ENCODE results near the gene TMEM59L.
"Not testable (repeated sequence)": the region's sequence is repeated elsewhere in the genome, so short reads cannot be mapped to it uniquely, and the experiment has no call there.

Gene TMEM59L

DNA sequence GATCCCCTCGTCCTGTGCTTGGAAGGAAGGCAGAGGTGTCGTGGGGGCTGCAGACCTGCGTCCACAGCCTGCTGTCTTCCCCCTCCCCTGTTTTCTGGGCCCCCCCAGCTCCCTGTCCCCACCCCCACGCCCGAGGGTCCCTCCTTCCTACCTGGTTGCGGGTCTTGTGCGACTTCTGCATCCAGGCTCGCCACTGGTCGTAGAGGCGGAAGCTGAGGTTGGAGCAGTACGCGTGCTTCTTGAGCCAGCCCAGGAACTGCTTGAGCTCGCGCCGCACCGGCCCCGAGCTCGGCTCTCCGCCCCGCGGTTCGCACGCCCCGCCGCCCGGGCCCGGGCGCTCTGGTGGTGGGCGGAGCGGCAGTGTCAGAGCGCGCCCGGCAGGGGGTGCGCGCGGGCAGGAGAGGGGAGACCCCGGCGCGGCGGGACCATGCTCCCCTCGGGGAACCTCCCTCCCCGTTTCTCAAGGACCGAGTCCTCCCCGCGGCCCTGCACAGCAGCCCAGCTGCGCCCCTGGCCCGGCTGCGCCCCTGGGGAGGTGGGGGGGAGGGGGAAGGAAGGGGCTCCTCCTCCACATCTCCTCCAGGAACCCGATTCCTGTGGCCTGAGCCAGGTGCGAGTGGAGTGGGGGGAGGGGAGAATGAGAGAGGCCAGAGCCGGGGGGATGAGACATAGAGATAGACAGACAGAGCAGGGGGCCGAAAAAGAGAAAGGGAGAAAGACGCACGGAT, 18.4 kb upstream of the TMEM59L start:
- DNase-seq = peak; percentile 65

GRCh38 chr19:18594824-18595373, 17.8 kb upstream of the TMEM59L start:
- no peak for DNase-seq

DNA sequence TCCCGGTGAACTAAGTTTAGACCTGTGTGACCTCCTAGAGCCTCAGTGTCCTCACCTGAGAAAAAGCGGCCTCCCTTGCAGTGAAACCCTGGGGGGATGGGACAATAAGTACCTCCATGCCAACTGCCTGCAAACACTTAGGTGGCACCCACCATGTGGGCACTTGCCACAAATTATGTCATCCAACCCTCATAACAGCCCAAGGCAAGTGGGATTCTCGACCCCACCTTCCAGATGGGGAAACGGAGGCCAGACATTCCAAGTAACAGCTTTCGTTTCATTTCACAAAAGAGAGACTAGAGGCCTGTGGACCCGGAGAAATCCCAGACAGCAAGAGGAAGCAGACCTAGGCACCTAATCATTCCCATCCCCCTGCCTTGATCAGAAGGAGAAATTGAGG, 17.2 kb upstream of the TMEM59L start:
- DNase-seq = no peak

DNA sequence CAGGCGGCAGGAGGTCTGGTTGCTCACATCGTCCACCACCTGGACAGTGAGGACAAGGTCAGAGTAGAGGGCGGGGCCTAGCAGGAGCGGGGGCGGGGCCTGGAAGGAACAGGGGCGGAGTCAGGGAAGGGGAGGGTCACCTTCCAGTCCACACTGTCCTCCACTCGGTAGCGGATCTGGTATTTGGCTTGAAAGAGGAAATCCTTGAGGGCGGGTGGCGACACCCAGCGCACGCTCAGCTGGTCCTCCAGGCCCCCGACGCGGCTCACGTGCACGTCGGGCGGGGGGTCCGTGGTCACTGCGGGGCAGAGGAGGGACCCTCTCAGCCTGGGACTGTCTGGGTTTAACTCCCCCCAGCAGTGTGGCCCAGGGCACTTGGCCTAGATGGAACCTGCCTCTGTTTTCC, 15.9 kb upstream of the TMEM59L start:
- DNase-seq = no peak

DNA sequence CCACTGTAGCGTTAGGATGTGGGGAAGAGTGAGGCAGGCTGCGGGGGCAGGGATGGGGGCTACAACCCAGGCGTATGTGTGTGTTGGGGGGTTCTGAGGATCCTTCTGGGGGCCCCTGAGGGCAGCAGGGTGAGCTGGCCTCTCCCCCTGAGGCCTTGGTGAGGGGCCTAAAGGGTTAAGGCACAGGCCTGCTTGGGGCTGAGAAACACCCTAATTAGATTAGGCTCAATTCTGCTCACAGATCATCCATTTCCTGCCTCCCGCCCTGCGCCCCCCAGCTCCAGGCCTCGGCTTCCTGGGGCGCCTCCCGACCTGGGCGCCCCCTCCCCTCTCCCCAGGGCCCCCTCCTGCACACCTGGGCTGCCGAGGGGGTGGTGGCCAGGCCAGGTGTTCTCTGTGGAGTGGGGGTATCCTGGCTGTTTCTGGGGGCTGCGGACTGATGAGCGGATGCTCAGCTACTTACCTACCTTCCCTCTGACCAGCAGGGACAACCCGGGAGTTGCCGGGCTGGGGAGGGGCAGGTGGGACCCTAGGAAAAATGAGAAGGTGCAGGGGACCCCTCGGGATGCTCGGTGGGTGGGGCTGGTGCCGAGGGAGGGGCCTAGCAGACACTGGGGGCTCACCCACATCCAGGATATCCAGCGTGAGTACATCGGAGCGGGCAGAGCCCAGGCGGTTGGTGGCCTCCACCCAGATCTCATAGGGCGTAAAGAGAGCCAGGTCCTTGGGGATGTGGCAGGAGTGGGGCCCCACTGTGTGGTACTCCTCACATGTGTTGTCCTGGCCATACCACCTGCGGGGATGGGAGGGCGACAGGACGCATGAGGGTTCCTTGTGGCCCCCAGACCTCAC, 14.6 kb upstream of the TMEM59L start:
- DNase-seq = no peak

- DNase-seq = no peak
Measured at GRCh38 chr19:18599485-18599884, 13.2 kb upstream of the TMEM59L start.

DNA sequence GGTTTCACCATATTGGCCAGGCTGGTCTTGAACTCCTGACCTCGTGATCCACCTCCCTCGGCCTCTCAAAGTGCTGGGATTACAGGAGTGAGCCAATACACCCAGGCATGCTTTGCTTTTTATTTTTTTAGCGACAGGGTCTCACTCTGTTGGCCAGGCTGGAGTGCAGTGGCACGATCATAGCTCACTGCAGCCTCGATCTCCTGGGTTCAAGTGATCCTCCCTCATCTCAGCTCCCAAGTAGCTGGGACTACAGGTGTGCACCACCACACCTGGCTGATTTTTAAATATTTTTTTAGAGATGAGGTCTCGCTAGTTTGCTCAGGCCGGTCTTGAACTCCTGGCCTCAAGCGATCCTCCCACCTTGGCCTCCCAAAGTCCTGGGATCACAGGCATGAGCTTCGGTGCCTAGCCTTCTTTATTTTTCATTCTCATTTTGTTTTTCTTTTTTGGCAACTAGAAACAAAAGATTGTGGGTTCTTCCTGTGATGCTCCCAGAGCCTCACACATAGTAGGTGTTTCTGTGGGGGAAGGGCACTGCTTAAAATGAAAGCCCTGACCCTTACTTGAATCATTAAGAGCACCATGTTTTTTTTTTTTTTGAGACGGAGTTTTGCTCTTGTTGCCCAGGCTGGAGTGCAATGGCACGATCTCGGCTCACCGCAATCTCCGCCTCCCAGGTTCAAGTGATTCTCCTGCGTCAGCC, 11.8 kb upstream of the TMEM59L start:
- DNase-seq = not testable (repeated sequence)

DNA sequence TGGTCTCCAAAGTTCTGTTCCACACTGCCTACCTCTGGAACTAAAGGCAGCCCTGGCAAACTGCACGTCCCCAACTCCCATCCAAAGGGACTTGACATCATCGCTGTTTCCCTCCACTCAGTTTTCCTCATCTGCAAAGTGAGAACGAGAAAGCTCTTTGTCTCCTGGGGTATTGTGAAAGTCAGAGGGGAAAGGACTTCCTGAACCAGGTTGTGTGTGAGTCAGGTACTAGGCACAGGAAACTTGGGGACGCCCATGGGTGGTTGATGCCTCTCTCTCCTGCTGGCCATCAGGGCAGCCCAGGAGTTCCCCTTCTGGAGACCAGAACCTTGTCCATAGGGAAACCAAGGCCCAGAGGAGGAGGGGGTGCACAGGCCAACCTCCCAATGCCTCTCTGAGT, 10.8 kb upstream of the TMEM59L start:
- DNase-seq = no peak

DNA sequence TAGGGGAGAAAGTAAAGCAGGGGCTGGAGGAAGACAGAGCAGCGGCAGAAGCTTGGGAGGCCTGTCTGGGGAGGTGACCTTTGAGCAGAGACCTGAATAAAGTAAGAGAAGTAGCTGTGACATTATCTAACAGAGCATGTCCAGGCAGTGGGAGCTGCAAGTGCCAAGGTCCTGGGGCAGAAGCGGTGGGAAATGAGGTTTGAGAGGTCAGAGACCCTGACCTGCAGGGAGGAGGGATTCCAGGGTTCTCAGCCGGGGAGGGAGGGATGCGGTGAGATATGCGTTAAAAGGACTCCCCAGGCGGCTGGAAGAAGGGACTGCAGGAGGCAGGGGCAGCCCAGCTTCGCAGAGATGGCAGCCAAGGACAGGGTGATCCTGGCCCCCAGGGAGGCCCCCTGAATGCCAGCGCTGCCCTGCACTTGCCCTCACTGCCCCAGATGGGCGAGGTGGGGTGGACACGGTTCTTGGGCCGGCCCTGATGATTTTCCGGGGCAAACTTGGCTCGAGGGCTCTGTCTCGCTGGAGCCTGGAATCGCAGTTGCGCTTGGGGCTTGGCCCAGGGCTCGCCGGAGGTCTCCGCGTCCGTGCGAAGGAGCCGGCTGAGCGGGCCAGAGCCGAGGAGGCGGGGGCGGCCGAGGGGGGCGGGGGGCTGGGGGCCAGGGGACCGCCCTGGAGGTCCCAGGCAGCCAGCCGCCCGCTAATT, 9.3 kb upstream of the TMEM59L start:
- DNase-seq = no peak

DNA sequence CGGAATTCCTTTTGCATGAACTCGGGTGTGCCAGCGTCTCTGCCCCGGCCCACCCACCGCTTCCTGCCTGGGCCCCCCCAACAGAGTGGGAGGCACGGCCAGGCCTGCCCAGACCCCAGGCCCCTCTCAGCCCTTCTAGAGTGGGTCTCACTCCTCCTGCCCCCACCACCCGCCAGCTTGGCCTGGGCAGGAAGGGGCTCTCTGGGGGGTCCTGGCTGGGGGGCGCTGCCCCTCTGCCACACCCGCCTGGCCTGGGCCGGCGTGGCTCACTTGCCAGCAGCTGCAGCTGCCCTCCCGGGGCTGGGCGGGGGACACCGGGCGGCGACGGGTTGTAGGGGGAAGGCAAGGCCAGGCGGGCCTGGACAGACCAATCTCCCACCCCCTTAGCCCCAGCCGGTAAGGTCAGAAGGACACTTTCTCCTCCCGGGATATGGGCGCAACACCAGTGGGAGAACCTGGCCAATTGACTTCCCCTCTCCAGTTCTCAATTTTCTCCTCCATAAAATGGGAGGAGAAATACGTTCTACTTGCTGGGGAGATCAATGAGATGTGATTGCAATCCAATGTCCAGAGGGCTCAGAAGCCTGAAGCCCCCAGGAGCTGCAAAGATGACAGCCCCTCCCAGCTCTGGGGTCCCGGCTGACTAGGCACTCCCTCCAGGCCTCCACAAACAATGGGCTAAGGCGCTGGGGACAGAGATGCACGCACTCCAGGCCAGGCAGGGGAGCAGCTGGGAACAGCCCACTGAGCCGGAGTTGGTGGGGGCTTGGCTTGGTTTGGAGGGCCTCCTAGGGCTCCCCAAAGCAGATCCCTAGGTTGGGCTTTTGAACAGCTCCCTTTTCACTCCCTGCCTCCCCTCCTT, 8.5 kb upstream of the TMEM59L start:
- no peak for DNase-seq

DNA sequence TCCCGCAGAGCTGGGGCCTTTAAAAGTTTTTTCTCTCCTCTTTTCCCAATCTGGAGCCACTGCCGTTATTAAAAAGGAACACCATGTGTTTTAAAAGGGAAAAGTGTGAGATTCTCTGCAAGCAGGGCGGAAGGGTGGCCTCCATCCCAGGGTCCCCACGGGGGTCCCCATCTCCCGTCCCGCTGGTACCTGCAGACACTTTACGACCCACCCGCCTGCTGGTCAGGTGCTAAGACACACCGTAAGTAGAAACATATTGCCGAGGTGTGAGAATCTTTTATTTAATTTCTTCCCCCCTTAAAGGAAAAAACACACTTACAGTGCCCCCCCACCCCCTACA, 7.9 kb upstream of the TMEM59L start:
- no peak for DNase-seq

DNA sequence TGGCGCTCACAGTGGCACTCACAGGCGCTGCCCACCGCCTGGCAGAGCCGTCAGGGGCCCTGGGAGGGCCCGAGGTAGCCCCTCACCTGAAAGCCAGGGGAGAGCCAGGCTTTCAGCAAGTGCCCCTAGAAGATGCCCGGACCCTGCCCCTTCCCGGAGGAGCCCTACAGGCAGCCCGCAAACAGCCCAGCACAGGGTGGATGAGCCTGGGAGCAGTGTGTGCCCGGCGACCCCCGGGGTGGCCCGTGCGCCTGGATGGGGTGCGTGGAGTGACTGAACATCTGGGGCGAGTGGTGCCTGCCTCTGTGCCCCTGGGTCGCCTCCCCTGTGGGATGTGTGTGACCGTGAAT, 7.5 kb upstream of the TMEM59L start:
- DNase-seq = no peak

GRCh38 chr19:18605546-18606280, 7.0 kb upstream of the TMEM59L start:
- DNase-seq = no peak

GRCh38 chr19:18606281-18607225, 6.1 kb upstream of the TMEM59L start, which contains the start of gene CRLF1:
TSS of gene CRLF1 (minus strand) at chr19:18606799. CDS start at chr19:18606656, 143 bp downstream.
- DNase-seq = no peak

DNA sequence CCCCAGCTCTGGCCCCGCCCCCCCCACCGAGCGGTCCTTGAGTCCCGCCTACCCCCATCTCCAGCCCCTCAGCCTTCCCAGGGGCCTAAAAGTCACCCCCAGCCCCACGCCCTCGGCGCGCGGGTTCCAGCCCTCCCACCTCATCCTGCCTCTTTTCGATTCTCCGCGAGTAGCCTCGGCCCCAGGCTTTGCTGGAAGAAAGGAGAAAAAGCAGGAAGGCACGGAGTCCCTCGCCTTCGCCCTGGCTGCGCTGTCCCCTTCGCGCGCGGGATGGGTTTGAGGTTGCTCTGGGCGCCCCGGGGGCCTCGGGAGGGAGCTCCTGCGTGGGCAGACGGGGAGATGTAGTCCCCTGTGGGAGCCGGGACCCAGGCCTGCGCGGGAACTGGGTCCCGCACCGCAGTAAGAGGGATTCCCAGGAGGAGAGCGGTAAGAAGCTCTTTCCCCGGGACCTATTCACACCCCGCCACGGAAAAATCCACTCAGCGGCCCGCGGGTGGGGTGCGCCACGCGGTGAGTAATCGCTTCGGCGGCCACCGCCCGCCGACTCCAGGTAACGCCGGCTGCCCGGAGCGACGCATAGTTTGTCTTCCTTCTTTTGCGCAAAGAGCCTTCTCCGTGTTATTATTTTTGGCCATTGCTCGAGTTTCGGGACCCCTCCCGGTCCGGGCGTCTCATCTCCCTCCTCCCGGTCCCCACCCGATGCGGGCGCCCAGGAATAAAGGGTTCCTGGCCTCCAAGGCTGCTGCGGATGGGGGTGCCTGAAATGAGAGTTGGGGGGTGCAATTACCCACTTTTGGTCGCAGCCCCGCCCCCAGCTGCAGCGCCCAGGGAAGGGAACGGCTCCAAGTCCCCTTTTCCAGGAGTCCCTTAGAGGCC, 5.2 kb upstream of the TMEM59L start:
- no peak for DNase-seq

DNA sequence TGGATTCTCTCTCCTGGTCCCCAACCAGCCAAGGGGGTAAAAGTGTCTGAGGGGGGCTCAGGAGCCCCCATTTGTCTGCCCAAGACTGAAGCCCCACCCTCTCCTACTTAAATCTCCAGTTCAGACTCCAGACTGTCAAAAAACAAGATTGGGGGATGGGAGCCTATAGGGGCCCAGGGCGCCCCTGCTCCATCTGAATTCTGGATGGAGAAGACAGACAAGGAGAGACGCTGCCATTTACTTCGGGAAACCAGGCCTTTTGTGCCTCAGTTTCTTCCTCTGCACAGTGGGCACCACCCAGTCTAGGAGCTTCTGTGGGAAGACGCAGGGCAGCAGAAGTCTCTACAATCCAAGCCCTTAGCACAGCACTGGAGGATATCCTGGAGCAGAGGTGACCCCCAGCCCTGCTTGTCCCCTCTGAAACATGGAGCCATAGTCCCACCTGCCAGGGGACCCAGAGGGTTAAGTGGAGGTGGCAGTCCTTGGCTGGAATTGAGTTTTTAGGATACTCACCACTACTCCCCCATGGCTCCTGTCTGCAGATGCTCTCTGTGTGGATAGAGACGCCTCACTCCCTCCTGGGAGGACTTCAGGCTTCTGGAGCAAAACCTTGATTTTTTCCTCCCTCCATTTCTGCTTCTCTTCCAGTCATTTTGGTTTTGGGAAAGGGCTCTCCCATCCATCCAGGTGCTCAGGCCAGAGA, 4.4 kb upstream of the TMEM59L start:
- DNase-seq = no peak

- DNase-seq = no peak
Measured at GRCh38 chr19:18608805-18609716, 3.6 kb upstream of the TMEM59L start.

Data from fibroblast of skin of right quadriceps (primary cell).